ENCODE measurements around the gene RALY. TPM values are rescaled to one million over a fixed set of nuclear protein-coding genes. Genes with fewer than 3 reads are reported as not detected.

RALY gene
- total RNA-seq, 1 experiment from 2014 or later: 119 TPM

- 0 out of 4 replicates have a peak, but pooled peaks cover 0 to 4% of the 10 kb centered on the region in 2 experiments for H3K4me1 ChIP-seq (ENCODE audit: control insufficient read depth in 1 of 2, insufficient read depth in 2 of 2, low read length in 2 of 2)
- H4K20me1 ChIP-seq (ENCODE audit: insufficient read depth): no peaks in the 10 kb centered on the region
- peaks cover 22 to 29% of the 10 kb centered on the region in 2 experiments for H3K36me3 ChIP-seq (ENCODE audit: control insufficient read depth in 1 of 2, insufficient read depth in 2 of 2, low read length in 2 of 2)
- no peaks in the 10 kb centered on the region for H3K9me3 ChIP-seq (ENCODE audit: control insufficient read depth in 1 of 2, insufficient read depth in 1 of 2, low read depth in 1 of 2, low read length in 2 of 2)
- no peak overlapping the region for H3K9ac ChIP-seq (ENCODE audit: low read length)
- no peak overlapping the region for H3K4me3 ChIP-seq (replicated peaks in 1 of 2; ENCODE audit: low read depth in 1 of 2, low read length in 2 of 2)
- ChIA-PET CTCF (no interaction called here), POLR2A (no interaction called here), RAD21 (ENCODE audit: low non-redundant PET in 1 of 2, low total read pairs in 2 of 2, uncharacterized antibody in 2 of 2, unreplicated experiment in 2 of 2) (no interaction called here)
- no peaks in the 10 kb centered on the region for H3K9me2 ChIP-seq (ENCODE audit: insufficient read depth)
- no peak overlapping the region for H2AFZ ChIP-seq (ENCODE audit: low read depth, low read length, poor library complexity, severe bottlenecking)
- TF ChIP-seq EZH2phosphoT487 (IDR thresholded peaks at IDR 0.05; ENCODE audit: borderline replicate concordance) (no peak), SP1 (IDR thresholded peaks at IDR 0.05; ENCODE audit: low read depth) (no peak), ELF1 (IDR thresholded peaks at IDR 0.05; ENCODE audit: borderline replicate concordance, low read depth) (no peak), ATF3 (IDR thresholded peaks at IDR 0.05) (no peak), TCF7L2 (IDR thresholded peaks at IDR 0.05; ENCODE audit: borderline replicate concordance, extremely low read depth, insufficient read depth, insufficient read length) (no peak), CTCF (IDR thresholded peaks at IDR 0.05 in 2 of 3, conservative IDR thresholded peaks at IDR 0.05 in 1 of 3; ENCODE audit: borderline replicate concordance in 1 of 3, insufficient read depth in 1 of 3, low read depth in 2 of 3, low read length in 2 of 3) (no peak)
- H3K27me3 ChIP-seq (ENCODE audit: insufficient read depth, low read length): no peaks in the 10 kb centered on the region
- no peak overlapping the region for H3K27ac ChIP-seq (ENCODE audit: low read depth, low read length)
- intact Hi-C loops (cut with micrococcal nuclease): no loop called here
- DNase-seq (ENCODE audit: low read depth, low spot score) (no peak), ATAC-seq (no peak)
- no peak overlapping the region for H3K4me2 ChIP-seq (ENCODE audit: low read length)
- peaks cover 15% of the 10 kb centered on the region; the same call in 1 of the 2 replicates for H3K79me2 ChIP-seq (ENCODE audit: insufficient read depth, low read length)
- no TSS peak for BruUV-seq (replicated peaks)
Measured at GRCh38 chr20:34084227-34084923, 90.7 kb downstream of the RALY start.

Measured in HCT116 (cell line).